ENCODE measurements around the gene TMTC2. TPM values are rescaled to one million over a fixed set of nuclear protein-coding genes. Genes with fewer than 3 reads are reported as not detected.

Gene TMTC2
- total and polyA plus RNA-seq, 2 donors (not counting 3 experiments of a cell fraction or from before 2014, with no cell fraction given) = 4.1 to 7.8 TPM

- FAIRE-seq (peak; percentile 88), DNase-seq (ENCODE audit: low read depth, low spot score) (peak; percentile 85)
- Histone ChIP-seq H3K27me3 (ENCODE audit: control insufficient read depth in 2 of 2, insufficient read depth in 2 of 2, low read length in 2 of 2) (no peaks in the 10 kb centered on the region), H3K9ac (replicated peaks; ENCODE audit: extremely low read depth, insufficient read depth, low read length) (peak overlapping the region; percentile 48), H4K20me1 (replicated peaks; ENCODE audit: control insufficient read depth, extremely low read depth, insufficient read depth, low read length) (no peaks in the 10 kb centered on the region), H3K4me2 (ENCODE audit: insufficient read depth, low read length) (peak overlapping the region; percentile 87), H3K79me2 (ENCODE audit: control insufficient read depth, insufficient read depth, low read length) (no peaks in the 10 kb centered on the region), H2AFZ (ENCODE audit: low read depth, low read length) (peak overlapping the region; percentile 1), H3K9me1 (replicated peaks; ENCODE audit: control insufficient read depth, extremely low read depth, insufficient read depth, low read length) (no peaks in the 10 kb centered on the region), H3K4me1 (ENCODE audit: control insufficient read depth, extremely low read depth, insufficient read depth, low read length) (peaks cover 35% of the 10 kb centered on the region), H3K4me3 (replicated peaks in 1 of 3; ENCODE audit: insufficient read depth in 1 of 3, low read depth in 1 of 3, low read length in 3 of 3) (peak overlapping the region in 1 of 3 experiments; percentile 37), H3K9me3 (replicated peaks; ENCODE audit: control insufficient read depth, insufficient read depth, low read length) (no peaks in the 10 kb centered on the region), H3K27ac (ENCODE audit: insufficient read depth, low read depth, low read length) (peak overlapping the region; percentile 71), H3K36me3 (ENCODE audit: control insufficient read depth in 2 of 2, extremely low read depth in 1 of 2, insufficient read depth in 2 of 2, low read length in 2 of 2) (no peaks in the 10 kb centered on the region)
- TF ChIP-seq MAX (IDR thresholded peaks at IDR 0.05; ENCODE audit: insufficient read depth, insufficient read length) (no peak), FOS (IDR thresholded peaks at IDR 0.05; ENCODE audit: borderline replicate concordance, insufficient read depth, low read length) (peak; percentile 66), GATA2 (IDR thresholded peaks at IDR 0.05; ENCODE audit: insufficient read depth, insufficient read length, low read depth, low read length) (no peak), CTCF (IDR thresholded peaks at IDR 0.05; ENCODE audit: extremely low read depth in 1 of 2, insufficient read depth in 1 of 2, low read depth in 1 of 2, low read length in 2 of 2) (no peak), MYC (IDR thresholded peaks at IDR 0.05; ENCODE audit: low read depth, low read length) (no peak), JUN (IDR thresholded peaks at IDR 0.05; ENCODE audit: borderline replicate concordance, insufficient read depth, insufficient read length, low read depth) (peak; percentile 57), POLR2AphosphoS5 (IDR thresholded peaks at IDR 0.05; ENCODE audit: insufficient read depth, low read depth, low read length) (no peak)
- dilution Hi-C loops (cut with MboI; ENCODE audit: extremely low pct_ligation_motif_present, low sequenced_read_pairs) (no loop called here), intact Hi-C loops (cut with micrococcal nuclease) (loop anchor here (2.0 to 5.0 kb wide), 3 partner anchors 121 to 171 kb away; partner anchors contain the start of gene TMTC2)
- ChIA-PET CTCF (interaction anchor here (0.7 to 1.4 kb wide), 2 partner anchors 27 to 172 kb away, joined by 3 to 4 read pairs; no protein-coding TSS in a partner anchor), POLR2A (no interaction called here)
- TSS peak; percentile 21 for BruUV-seq (replicated peaks)
Observed at GRCh38 chr12:82857911-82858533, 171.3 kb downstream of the TMTC2 start.
